ENCODE data around the gene DCST2. TPM values are rescaled to one million over a fixed set of nuclear protein-coding genes. Genes with fewer than 3 reads are reported as not detected.

DCST2 gene
- total and polyA plus RNA-seq, 4 donors: 0.31 to 1.7 (median 1.2) TPM

DNA sequence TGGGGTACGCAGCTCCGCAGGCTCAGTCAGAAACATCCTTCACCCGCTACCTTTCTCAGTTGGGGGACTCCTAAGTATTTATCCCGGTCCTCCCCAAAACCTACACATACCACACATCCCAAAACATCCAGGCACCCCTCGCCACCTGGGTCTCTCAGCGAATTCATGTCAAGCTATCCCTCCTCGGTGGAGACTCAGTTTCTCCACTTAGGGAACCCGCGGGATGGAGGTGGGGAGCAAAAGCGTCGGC, 32.2 kb downstream of the DCST2 start:
- peak in 1 of 3 donors; percentile 70 for DNase-seq

DNA sequence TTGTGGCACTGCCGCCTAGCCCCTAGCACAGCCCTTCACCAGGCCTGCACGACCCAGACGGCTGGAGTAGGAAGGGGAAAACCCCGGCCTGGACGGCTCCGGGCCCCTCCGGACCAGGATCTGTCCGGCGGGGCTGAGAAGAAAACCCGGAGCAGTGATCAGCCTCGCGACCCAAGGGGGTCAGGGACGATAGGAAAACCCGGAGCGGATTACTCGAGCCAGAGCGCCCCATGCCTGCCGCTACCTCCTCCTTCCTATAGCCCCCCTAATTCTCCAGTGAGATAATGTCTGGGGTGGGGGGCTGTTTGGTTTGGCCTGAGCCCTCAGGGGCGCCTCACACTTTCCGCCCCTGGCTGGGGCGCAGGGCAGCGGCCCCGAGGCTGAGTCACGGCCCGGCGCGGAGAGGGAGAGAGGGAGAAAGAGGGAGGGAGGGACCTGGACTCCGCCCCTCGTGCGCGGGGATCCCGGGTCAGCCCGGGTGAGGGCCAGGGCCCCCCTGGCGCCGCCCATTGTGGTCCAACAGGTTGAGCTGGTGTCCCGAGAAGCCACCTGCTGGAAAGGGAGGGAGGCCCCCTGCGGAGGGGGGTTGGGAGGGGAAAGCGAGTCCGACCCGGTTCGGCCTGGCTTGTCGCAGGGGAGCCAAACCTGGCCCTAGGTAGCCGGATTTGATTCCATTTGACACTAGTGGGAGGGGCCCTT, 32.7 kb downstream of the DCST2 start:
- H3K27ac ChIP-seq (ENCODE audit: low read depth in 1 of 2, low read length in 1 of 2): peak overlapping the region; percentile 91 to 94
- peak overlapping the region; percentile 65 for H3K4me3 ChIP-seq
- peak; percentile 94 to 97 (median 95) for DNase-seq
- H3K36me3 ChIP-seq (ENCODE audit: control insufficient read depth in 4 of 4, insufficient read depth in 4 of 4, low read length in 4 of 4): no peaks in the 10 kb centered on the region
- TF ChIP-seq, protein P1, sequence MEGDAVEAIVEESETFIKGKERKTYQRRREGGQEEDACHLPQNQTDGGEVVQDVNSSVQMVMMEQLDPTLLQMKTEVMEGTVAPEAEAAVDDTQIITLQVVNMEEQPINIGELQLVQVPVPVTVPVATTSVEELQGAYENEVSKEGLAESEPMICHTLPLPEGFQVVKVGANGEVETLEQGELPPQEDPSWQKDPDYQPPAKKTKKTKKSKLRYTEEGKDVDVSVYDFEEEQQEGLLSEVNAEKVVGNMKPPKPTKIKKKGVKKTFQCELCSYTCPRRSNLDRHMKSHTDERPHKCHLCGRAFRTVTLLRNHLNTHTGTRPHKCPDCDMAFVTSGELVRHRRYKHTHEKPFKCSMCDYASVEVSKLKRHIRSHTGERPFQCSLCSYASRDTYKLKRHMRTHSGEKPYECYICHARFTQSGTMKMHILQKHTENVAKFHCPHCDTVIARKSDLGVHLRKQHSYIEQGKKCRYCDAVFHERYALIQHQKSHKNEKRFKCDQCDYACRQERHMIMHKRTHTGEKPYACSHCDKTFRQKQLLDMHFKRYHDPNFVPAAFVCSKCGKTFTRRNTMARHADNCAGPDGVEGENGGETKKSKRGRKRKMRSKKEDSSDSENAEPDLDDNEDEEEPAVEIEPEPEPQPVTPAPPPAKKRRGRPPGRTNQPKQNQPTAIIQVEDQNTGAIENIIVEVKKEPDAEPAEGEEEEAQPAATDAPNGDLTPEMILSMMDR (IDR thresholded peaks at IDR 0.05; ENCODE audit: control extremely low read depth, extremely low read depth): no peak
- 0 to 1% methylated on average over 41 to 43 of the region's 43 CpGs for WGBS, 2 donors
- no peaks in the 10 kb centered on the region for H3K9me3 ChIP-seq (ENCODE audit: control insufficient read depth in 4 of 4, insufficient read depth in 3 of 4, low read length in 3 of 4)
- peaks cover 5 to 28% (median 6%) of the 10 kb centered on the region in 5 donors for H3K4me1 ChIP-seq (ENCODE audit: control insufficient read depth in 5 of 5, insufficient read depth in 5 of 5, low read length in 5 of 5)
- H3K27me3 ChIP-seq (ENCODE audit: control insufficient read depth in 3 of 3, insufficient read depth in 3 of 3, low read length in 2 of 3): no peaks in the 10 kb centered on the region
- H3K9ac ChIP-seq (ENCODE audit: insufficient read depth in 1 of 2, low read length in 2 of 2): peak overlapping the region in 1 of 2 donors; percentile 46
- peak; percentile 67 for ATAC-seq (ENCODE audit: insufficient read depth, low FRiP score)

More for the DNA sequence above, 32.2 kb downstream of the DCST2 start:
- Histone ChIP-seq H3K9ac (ENCODE audit: insufficient read depth in 1 of 2, low read length in 2 of 2) (peak overlapping the region in 1 of 2 donors; percentile 46), H3K36me3 (ENCODE audit: control insufficient read depth in 4 of 4, insufficient read depth in 4 of 4, low read length in 4 of 4) (no peaks in the 10 kb centered on the region), H3K4me1 (ENCODE audit: control insufficient read depth in 5 of 5, insufficient read depth in 5 of 5, low read length in 5 of 5) (peaks cover 5 to 28% (median 6%) of the 10 kb centered on the region in 5 donors), H3K4me3 (peak overlapping the region; percentile 65), H3K27ac (ENCODE audit: low read depth in 1 of 2, low read length in 1 of 2) (peak overlapping the region; percentile 91 to 94), H3K9me3 (ENCODE audit: control insufficient read depth in 4 of 4, insufficient read depth in 3 of 4, low read length in 3 of 4) (no peaks in the 10 kb centered on the region), H3K27me3 (ENCODE audit: control insufficient read depth in 3 of 3, insufficient read depth in 3 of 3, low read length in 2 of 3) (no peaks in the 10 kb centered on the region)
- no peak for ATAC-seq (ENCODE audit: insufficient read depth, low FRiP score)
- TF ChIP-seq, protein P1 (IDR thresholded peaks at IDR 0.05; ENCODE audit: control extremely low read depth, extremely low read depth): no peak
- 0 to 1% methylated on average over 11 of the region's 11 CpGs for WGBS, 2 donors

DNA sequence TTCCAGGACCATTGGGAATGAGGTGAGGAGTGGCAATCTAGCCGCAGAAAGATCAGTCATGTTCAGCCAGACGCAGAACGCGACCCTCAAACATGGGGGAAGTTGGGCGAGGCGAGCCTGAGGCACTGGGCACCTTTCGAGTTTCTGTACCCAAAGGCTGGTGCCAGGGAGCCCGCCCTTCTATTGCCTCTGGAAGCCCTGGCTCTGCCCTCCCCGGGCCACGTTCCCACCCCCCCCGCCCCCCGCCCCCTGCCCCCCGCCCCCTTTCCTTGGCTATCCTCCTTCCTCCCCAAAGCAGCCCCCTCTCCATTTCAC, 33.2 kb downstream of the DCST2 start:
- H3K9ac ChIP-seq (ENCODE audit: insufficient read depth in 1 of 2, low read length in 2 of 2): peak overlapping the region in 1 of 2 donors; percentile 79
- TF ChIP-seq, protein P1 (IDR thresholded peaks at IDR 0.05; ENCODE audit: control extremely low read depth, extremely low read depth): no peak
- no peaks in the 10 kb centered on the region for H3K9me3 ChIP-seq (ENCODE audit: control insufficient read depth in 4 of 4, insufficient read depth in 3 of 4, low read length in 3 of 4)
- DNase-seq: no peak
- no peaks in the 10 kb centered on the region for H3K36me3 ChIP-seq (ENCODE audit: control insufficient read depth in 4 of 4, insufficient read depth in 4 of 4, low read length in 4 of 4)
- H3K4me3 ChIP-seq: peak overlapping the region; percentile 65
- H3K4me1 ChIP-seq (ENCODE audit: control insufficient read depth in 5 of 5, insufficient read depth in 5 of 5, low read length in 5 of 5): peaks cover 5 to 28% (median 6%) of the 10 kb centered on the region in 5 donors
- 0 to 1% methylated on average over 10 of the region's 13 CpGs for WGBS, 2 donors
- ATAC-seq (ENCODE audit: insufficient read depth, low FRiP score): no peak
- peak overlapping the region; percentile 91 to 94 for H3K27ac ChIP-seq (ENCODE audit: low read depth in 1 of 2, low read length in 1 of 2)
- H3K27me3 ChIP-seq (ENCODE audit: control insufficient read depth in 3 of 3, insufficient read depth in 3 of 3, low read length in 2 of 3): no peaks in the 10 kb centered on the region
